HG03521 (cell line): ENCODE data around the gene NRDC.

Experiments
- ATAC-seq: cut with Tn5 transposase; IDR thresholded peaks from one replicate; pipeline ENCODE4 v1.9.1; 2021; ENCODE audit warnings: mild to moderate bottlenecking, moderate library complexity; ENCODE audit not compliant: unreplicated experiment

Gene NRDC

DNA sequence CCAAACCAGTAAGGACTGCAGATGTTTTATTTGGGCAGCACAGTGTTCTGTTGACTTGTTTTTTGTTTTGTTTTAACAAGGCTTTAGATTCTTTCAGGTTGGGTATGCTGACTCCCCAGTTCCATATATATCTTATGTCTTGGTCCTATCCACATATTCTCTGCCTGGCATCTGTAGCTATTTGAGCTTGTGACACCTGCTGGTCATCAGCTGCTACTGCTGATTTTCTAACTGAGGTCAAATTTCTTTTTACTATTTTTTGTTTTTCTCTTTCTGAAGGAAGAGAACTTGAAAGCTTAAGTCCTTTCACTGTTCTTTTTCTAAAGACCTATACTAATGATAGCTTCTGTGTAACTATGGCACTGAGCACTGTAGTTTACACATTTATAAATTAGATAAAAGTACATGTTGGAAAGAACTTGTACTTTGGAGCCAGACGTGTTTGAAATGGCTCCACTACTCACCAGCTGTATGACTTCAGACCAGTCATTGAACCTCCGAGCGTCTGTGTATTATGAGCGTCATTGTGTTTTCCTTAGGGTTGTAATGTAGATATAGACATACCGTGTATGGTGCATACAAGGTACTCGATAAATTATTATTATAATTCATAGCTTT is 109.4 kb downstream of the NRDC start:
- no peak for ATAC-seq

DNA sequence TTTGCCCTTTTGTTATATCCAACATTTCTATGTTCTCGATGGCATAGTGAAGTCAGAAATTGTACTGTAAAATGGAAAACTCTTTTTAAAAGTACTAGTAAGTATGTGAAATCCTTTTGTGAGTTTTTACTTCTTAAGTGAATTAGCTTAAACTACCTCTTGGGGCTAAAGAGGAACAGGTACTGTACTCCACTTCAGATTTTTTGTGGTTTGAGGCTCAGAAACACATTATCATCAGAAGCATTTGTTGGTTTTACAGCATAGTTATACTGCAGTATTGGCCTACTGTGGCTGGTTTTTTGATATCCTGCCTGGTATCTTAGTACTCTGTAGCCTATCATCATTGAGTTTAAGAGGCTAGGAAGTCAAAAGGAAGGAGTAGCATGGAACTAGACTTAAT is 117.2 kb downstream of the NRDC start:
- ATAC-seq: no peak

DNA sequence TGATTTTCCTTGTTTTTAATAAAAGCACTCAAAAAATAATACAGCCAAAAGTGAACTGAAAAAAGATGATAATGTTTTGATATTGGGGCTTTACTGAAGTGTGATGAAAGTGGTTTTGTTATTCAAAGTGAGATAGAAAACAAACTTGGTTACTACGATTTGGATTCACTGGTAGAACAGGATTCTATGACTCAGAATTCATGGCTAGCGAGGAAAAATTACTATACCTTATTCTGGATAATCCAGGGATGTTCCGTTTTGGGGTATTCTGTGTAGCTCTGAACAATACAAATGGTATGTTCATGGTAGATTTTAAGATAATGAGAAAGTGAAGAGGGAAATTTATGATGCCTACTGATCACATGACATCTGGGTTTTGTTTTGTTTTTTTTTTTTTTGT is 117.7 kb downstream of the NRDC start:
- no peak for ATAC-seq

DNA sequence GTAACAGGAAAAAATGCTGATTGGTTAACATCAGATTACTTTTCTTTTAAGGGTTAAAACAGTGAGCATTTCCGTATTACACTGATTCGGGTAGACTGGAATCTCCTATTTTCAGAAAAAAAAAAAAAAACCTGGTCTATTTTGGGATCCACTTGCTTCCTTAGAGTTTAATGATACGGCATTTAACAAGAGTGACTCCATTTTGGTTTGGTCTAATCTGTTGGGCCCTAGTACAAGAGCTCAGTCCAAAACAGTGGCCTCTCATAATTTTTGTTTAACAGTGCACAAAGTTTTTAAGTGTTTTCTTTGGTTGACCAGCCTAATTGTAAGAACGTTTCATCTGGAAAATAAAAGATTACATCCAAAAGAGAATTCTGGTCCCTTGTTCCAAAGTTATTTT is 120.2 kb downstream of the NRDC start:
- no peak for ATAC-seq

DNA sequence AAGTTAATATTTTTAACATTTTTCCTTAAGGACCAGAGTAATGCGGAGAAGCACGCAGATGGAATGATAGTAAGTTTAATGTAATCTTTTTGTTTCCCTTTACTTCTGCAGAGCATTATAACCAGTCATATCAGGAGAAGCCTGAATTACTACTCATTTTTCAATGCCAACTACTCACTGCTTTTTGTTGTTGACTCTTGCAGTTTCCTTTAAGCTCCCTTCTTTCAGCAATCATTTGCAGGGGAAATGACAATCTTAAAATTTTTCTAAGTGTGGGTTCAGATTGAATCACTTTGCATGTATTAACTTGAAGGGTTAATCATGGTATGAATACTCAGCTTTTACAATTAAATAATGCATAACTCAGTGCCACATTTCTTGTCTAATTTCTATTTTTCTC is 122.2 kb downstream of the NRDC start:
- ATAC-seq: no peak

DNA sequence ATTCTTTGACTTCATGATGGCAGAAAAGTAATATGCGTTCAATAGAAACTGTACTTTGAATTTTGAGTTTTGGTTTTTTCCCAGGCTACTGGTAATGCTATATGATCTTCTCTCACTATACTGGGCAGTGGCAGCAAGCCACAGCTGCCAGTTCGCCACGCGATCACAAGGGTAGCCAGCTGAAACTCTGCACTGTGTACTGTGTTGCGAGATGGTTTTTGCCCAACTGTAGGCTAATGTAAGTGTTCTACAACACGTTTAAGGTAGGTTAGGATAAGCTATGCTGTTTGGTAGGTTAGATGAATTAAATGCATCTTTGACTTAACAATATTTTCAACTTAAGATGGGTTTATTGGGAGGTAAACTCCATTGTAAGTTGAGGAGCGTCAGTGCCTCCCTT is 123.1 kb downstream of the NRDC start:
- ATAC-seq: no peak

DNA sequence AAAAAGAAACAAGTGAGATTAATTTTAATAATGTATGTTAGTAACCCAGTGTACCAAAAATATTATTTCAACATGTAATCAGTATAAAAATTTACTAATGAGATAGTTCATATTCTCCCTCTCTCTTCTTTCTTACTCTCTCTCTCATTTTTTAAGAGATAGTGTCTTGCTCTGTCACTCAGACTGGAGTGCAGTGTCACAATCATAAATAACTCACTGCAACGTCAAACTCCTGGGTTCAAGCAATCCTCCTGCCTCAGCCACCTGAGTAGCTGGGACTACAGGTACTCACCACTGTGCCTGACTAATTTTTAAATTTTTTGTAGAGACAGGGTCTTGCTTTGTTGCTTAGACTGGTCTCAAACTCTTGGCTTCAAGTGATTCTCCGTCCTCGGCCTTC is 123.9 kb downstream of the NRDC start:
- ATAC-seq: no peak

DNA sequence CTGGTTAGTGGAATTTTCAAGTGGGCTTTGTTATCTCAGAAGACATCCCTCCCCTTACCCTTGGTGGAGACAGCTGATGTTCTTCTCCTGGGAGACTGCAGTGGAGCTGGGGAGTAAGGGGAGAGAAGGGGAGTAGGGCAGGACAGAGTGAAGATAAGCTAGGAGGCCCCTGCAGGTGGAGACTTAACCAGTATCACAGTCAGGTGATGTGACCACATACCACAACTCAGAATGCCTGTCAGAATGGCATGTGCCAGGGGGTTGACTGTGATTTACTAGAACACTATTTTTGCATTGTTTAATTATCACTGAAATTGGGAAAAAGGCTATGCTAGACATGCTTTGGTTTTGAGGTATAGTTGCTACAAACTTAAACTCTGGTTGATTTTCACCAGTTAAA is 124.6 kb downstream of the NRDC start:
- no peak for ATAC-seq

DNA sequence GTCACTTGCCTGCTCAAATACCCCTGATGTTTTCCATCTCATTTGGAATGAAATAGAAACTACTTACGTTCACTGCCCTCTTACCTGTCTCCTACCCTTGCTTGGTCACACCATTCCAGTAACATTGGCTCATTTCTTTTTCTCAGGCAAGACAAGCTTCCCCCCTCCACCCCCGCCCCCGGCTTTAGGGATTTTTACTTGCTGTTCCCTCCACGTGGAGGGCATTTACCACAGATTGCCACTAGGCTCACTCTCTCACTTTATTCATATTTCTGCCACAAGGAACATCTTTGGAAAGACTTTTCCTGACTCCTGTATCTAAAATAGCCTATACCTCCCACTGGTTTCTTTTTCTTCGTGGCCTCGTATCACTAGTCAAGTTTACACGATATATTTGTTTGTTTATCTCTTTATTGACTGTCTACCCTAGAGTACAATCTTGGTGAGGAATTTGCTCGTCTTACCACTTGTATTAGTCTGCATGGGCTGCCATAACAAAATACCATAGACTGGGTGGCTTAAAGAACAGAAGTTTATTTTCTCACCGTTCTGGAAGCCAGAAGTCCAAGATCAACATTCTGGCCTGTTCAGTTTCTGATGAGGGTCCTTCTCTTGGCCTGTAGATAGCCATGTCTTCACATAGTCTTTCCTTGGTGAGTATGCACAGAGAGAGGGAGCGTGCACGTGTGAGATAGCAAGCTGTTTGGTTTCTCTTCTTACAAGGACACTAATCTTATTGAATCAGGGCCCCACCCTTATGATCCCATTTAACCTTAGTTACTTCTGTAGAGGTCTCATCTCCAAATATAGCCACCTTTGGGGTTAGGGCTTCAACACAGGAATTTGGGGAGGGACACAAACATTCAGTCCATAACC is 126.2 kb downstream of the NRDC start:
- no peak for ATAC-seq

DNA sequence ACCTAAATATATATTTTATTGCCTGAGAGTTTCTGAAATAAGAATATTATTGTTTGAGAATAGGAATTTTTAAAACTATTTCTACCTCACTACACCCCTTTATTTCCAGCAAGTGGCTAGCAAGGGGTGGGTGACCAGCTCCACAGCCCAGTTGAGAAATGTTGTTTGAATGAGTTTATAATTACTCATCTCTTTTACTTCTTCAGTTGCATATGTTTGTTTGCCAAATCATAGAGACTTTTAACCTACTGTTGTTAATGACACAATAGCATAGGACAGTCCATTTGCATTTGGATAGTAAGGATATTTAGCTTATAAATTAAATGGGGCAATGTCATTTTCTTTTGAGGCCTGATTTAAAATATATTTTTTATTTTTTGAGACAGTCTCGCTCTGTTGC is 127.8 kb downstream of the NRDC start:
- ATAC-seq: no peak

DNA sequence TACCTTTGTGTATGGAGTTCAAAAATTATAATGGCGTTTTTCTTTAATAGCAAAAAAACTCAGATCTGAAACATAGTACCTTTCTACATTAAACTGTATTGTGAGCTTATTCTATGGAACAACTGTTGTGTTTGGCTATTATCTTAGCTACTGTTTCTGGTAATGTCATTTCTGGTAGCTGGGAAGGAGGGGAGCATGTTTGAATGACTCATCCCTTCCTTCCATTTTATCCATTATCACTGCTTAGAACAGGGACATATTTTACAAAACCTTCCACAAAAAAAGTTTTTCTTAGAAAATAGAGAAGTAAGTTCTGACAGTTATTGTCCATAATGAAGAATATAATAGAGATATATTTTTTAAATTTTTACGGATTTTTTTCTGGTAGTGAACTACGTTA is 128.3 kb downstream of the NRDC start:
- ATAC-seq: no peak

DNA sequence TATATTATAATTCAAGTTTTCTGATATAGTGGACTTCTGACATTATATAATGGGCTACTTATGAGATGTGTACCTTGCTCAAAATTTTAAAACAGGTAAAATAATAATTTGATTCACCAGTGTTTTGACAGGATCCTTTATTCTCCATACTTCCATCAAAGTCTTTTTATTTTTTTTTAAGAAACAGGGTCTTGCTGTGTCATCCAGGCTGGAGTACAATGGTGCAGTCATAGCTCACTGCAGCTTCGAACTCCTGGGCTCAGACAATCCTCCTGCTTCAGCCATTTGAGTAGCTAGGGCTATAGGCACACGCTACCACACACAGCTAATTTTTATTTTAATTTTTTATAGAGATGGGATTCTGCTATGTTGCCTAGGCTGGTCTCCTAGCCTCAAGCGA is 129.4 kb downstream of the NRDC start:
- no peak for ATAC-seq

DNA sequence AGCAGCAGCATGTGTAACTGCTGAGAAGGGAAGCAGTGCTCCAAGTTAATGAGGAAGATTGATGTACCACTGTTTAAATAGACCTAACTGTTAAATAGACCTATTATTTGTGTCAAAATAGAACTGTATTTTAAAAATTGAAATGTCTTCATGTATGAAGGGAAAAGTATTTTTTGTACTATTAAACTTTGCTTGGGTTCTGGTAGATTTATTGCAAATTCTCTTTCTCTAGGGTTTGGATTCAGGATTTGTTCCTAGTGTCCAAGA is 133.3 kb downstream of the NRDC start:
- ATAC-seq: no peak

DNA sequence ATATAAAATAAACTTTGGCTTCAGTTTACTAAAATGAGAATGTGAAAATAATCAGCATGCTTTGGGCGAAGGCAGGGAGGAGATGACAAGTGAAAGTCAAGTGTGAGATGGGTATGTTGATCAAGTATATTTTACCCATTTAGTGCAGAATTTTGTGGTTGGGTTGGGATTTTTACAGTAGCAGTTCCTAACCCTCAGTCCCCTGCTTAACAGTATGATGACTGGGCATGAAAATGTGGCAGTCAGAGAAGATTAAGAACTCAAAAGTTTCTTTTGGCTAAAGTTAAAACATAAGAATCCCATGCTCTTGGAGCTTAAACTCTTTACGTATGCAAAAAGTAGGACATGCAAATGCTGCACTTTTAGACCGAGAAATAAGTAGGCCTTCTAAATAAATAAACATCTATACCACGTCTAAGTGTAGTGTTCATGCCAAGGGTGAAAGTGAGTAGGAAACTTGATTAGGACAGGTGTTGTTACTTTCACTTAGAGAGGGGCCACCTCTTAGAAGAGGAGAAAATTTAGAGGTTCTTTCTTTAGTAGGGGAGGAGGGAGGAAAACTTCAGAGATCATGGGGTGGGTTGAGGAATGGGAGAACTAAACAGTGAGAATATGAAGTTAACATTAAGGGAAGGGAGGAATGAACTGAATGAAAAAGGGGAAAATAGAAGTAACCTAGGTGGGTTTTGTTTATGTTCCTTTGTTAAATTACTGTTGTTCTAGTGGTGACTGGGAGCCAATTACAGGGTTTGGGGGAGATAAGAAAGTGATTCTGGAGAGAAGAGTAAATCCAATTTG is 133.8 kb downstream of the NRDC start:
- no peak for ATAC-seq

DNA sequence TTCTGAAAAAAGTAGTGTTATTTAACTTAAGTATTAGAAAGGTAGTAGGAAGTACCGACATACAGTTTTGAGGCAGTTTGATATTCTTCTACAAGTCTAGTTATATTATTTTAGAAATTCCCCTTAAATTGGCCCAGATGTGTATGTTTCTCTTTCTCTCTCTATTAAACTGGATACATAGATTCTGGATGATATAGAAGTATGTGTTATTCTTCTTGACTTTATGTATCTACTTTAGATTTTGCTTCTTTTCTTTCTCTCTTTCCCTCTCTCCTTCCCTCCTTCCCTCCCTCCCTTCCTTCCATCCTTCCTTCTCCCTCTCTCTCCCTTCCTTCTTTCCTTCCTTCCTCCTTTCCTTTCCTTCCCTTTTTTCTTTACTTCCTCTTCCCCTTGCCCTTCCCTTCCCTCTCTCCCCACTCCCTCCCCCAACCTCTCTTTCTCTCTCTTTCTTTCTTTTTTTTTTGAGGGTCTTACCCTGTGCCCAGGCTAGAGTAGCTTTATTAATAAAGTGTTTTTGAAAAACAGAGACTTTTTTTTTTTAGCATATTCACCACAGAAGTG is 137.3 kb downstream of the NRDC start:
- ATAC-seq: no peak

DNA sequence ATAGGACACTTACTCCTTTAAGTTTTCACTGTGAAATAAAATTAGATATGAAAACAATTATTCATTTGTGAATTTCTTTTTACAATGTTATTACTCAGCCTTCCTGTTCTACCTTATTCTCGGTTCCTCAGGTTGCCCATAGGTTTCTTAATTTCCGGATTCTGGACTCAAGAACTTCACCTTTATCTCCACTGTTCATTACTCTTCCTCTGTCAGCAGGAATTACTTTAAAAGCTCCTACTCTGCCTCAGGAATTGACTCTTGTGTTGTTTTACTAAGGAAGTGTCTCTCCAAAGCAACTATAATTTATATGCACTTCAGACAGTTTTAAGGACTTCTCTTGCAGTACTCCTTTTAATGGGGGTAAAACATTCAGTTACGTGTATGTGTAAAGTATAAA is 137.9 kb downstream of the NRDC start:
- no peak for ATAC-seq
